K562 (cell line): ENCODE data around the gene ZNF791.

Experiments used
- CEBPB ChIP-seq: fragments of 450-650 bp; IDR thresholded peaks from 2 replicates; pipeline ENCODE4 v1.6.1; 2016; ENCODE audit warnings: missing genetic modification characterization, missing compliant biosample characterization
- SP1 ChIP-seq: sonication (generic); formaldehyde crosslinking; IDR thresholded peaks from 2 replicates; pipeline ENCODE4 v1.8.1; 2022; ENCODE audit warnings: mild to moderate bottlenecking, missing genetic modification reagents
- TF ChIP-seq, protein P1 (sequence below), 3 experiments: IDR thresholded peaks in 2 of 3; conservative IDR thresholded peaks in 1 of 3; 2 replicates each; pipeline ENCODE4 v1.5.1; 2011 to 2012; ENCODE audit warnings: low read length in 3 of 3, mild to moderate bottlenecking in 3 of 3, control low read depth in 2 of 3, improper control_type of control experiment in 1 of 3, inconsistent platforms in 1 of 3, low read depth in 1 of 3, mixed read lengths in 1 of 3, moderate library complexity in 1 of 3; ENCODE audit not compliant: insufficient read depth in 2 of 3

DNA sequence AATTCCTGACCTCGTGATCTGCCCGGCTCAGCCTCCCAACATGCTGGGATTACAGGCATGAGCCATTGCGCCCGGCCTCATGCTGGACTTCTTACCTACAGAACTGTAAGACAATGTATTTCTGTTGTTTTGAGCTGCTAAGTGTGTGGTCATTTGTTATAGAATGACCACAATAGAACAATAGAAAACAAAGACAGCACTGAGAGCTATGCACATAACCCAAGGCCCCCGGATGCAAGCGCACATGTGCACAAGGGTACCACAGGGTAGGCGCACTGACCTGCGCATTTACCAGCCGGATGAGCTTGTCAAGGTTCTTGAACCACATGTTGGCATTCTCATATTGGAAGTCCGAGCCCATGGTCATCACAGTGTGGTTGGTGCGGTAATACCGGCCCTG lies 50.3 kb downstream of the ZNF791 start:
- no peak for TF ChIP-seq SP1 (CRISPR knock-in tag)
- no peak for TF ChIP-seq CEBPB
- TF ChIP-seq, protein P1, sequence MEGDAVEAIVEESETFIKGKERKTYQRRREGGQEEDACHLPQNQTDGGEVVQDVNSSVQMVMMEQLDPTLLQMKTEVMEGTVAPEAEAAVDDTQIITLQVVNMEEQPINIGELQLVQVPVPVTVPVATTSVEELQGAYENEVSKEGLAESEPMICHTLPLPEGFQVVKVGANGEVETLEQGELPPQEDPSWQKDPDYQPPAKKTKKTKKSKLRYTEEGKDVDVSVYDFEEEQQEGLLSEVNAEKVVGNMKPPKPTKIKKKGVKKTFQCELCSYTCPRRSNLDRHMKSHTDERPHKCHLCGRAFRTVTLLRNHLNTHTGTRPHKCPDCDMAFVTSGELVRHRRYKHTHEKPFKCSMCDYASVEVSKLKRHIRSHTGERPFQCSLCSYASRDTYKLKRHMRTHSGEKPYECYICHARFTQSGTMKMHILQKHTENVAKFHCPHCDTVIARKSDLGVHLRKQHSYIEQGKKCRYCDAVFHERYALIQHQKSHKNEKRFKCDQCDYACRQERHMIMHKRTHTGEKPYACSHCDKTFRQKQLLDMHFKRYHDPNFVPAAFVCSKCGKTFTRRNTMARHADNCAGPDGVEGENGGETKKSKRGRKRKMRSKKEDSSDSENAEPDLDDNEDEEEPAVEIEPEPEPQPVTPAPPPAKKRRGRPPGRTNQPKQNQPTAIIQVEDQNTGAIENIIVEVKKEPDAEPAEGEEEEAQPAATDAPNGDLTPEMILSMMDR (IDR thresholded peaks at IDR 0.05 in 2 of 3, conservative IDR thresholded peaks at IDR 0.05 in 1 of 3; ENCODE audit: insufficient read depth in 2 of 3, low read depth in 1 of 3, low read length in 3 of 3) = no peak
